GM19099 (cell line): ENCODE data around the gene DNAJC1.

Experiments
- POLR2A ChIP-seq: IDR thresholded peaks from 3 replicates; pipeline ENCODE4 v1.6.1; 2011; ENCODE audit warnings: low read depth; ENCODE audit not compliant: insufficient read length; ENCODE audit errors: extremely low read depth

The DNAJC1 gene

GRCh38 chr10:21944727-21945386, 58.7 kb downstream of the DNAJC1 start:
- TF ChIP-seq POLR2A: no peak

GRCh38 chr10:21943633-21944265, 59.8 kb downstream of the DNAJC1 start:
- TF ChIP-seq POLR2A: no peak

- TF ChIP-seq POLR2A: no peak
Observed at GRCh38 chr10:21935439-21936023, 68.0 kb downstream of the DNAJC1 start.

GRCh38 chr10:21934307-21934706, 69.2 kb downstream of the DNAJC1 start:
- no peak for TF ChIP-seq POLR2A

- TF ChIP-seq POLR2A: no peak
Observed at GRCh38 chr10:21929070-21929469, 74.5 kb downstream of the DNAJC1 start.

- no peak for TF ChIP-seq POLR2A
Observed at GRCh38 chr10:21927631-21928353, 75.7 kb downstream of the DNAJC1 start.

GRCh38 chr10:21926949-21927348, 76.6 kb downstream of the DNAJC1 start:
- no peak for TF ChIP-seq POLR2A

GRCh38 chr10:21926358-21926925, 77.1 kb downstream of the DNAJC1 start:
- no peak for TF ChIP-seq POLR2A

GRCh38 chr10:21925851-21926250, 77.7 kb downstream of the DNAJC1 start:
- TF ChIP-seq POLR2A: no peak

- TF ChIP-seq POLR2A: no peak
Observed at GRCh38 chr10:21924511-21924910, 79.0 kb downstream of the DNAJC1 start.

- no peak for TF ChIP-seq POLR2A
Observed at GRCh38 chr10:21920633-21921032, 82.9 kb downstream of the DNAJC1 start.

GRCh38 chr10:21919906-21920305, 83.6 kb downstream of the DNAJC1 start:
- no peak for TF ChIP-seq POLR2A

GRCh38 chr10:21919117-21919516, 84.4 kb downstream of the DNAJC1 start:
- no peak for TF ChIP-seq POLR2A

GRCh38 chr10:21912625-21913024, 90.9 kb downstream of the DNAJC1 start:
- TF ChIP-seq POLR2A: no peak

GRCh38 chr10:21910798-21911197, 92.7 kb downstream of the DNAJC1 start:
- no peak for TF ChIP-seq POLR2A
